IMR-90 (cell line): ENCODE data around the gene HMX3. TPM values are rescaled to one million over a fixed set of nuclear protein-coding genes. Genes with fewer than 3 reads are reported as not detected.

Experiments
- ATAC-seq: fragments of 200-7000 bp; cut with Tn5 transposase; 2 replicates; pipeline ENCODE4 v1.9.1; 2020; ENCODE audit warnings: low read depth, mild to moderate bottlenecking, moderate library complexity
- BruUV-seq: library from RNA; stranded (reverse); fragments of 400-500 nt; replicated peaks from 2 replicates; lab custom pipeline; 2021; lab: Mats Ljungman, UMichigan
- CTCF ChIA-PET: fragments of 300-600 bp; formaldehyde crosslinking; extraction: SDS; loops from one replicate; lab custom pipeline; 2021; ENCODE audit warnings: antibody characterized with exemption; lab: Yijun Ruan, JAX
- POLR2A ChIA-PET: fragments of 300-600 bp; sonication (Branson Sonifier 250); formaldehyde crosslinking; loops from one replicate; lab custom pipeline; 2022; ENCODE audit warnings: antibody characterized with exemption; ENCODE audit not compliant: unreplicated experiment; lab: Charles Lee
- DNase-seq: peaks from one replicate; pipeline ENCODE4 v3.0.0; 2013
- H2AFZ ChIP-seq: replicated peaks from 2 replicates; pipeline ENCODE3; 2013; ENCODE audit warnings: low read length, mild to moderate bottlenecking; ENCODE audit not compliant: poor library complexity
- H2AK5ac ChIP-seq: 2 replicates; pipeline ENCODE4 v1.6.1; 2013; ENCODE audit warnings: low read depth, low read length, inconsistent platforms
- H2AK9ac ChIP-seq: replicated peaks from 2 replicates; pipeline ENCODE3; 2013; ENCODE audit warnings: mild to moderate bottlenecking, low read depth, low read length, moderate library complexity; ENCODE audit not compliant: poor library complexity
- H2BK120ac ChIP-seq: 2 replicates; pipeline ENCODE4 v1.6.1; 2013; ENCODE audit warnings: low read depth, low read length, inconsistent platforms
- H2BK15ac ChIP-seq: 3 replicates; pipeline ENCODE4 v1.6.1; 2013; ENCODE audit warnings: low read depth, low read length, inconsistent platforms
- H2BK20ac ChIP-seq: 2 replicates; pipeline ENCODE4 v1.6.1; 2013; ENCODE audit warnings: low read depth, mild to moderate bottlenecking, inconsistent platforms, low read length, moderate library complexity
- H2BK5ac ChIP-seq: 2 replicates; pipeline ENCODE4 v1.6.1; 2013; ENCODE audit warnings: mild to moderate bottlenecking, low read depth, low read length, inconsistent platforms; ENCODE audit not compliant: poor library complexity, severe bottlenecking
- H3K14ac ChIP-seq: replicated peaks from 2 replicates; pipeline ENCODE4 v1.6.1; 2013; ENCODE audit warnings: low read depth, low read length, inconsistent platforms
- H3K18ac ChIP-seq: 2 replicates; pipeline ENCODE4 v1.6.1; 2013; ENCODE audit warnings: low read depth, low read length, control low read depth
- H3K23ac ChIP-seq: 2 replicates; pipeline ENCODE4 v1.6.1; 2013; ENCODE audit warnings: low read depth, low read length, inconsistent platforms
- H3K27ac ChIP-seq: 2 replicates; pipeline ENCODE4 v1.5.1; 2013; ENCODE audit warnings: mild to moderate bottlenecking, control low read depth, low read length; ENCODE audit not compliant: insufficient read depth
- H3K27me3 ChIP-seq: 2 replicates; pipeline ENCODE4 v1.6.1; 2013; ENCODE audit warnings: low read length; ENCODE audit not compliant: control insufficient read depth, insufficient read depth
- H3K36me3 ChIP-seq: 2 replicates; pipeline ENCODE4 v1.6.1; 2013; ENCODE audit warnings: low read length, mixed read lengths; ENCODE audit not compliant: control insufficient read depth, insufficient read depth
- H3K4ac ChIP-seq: 2 replicates; pipeline ENCODE4 v1.6.1; 2013; ENCODE audit warnings: low read depth, low read length, inconsistent platforms
- H3K4me1 ChIP-seq: 2 replicates; pipeline ENCODE4 v1.6.1; 2013; ENCODE audit warnings: low read length, mixed read lengths; ENCODE audit not compliant: control insufficient read depth, insufficient read depth
- H3K4me2 ChIP-seq: 2 replicates; pipeline ENCODE4 v1.6.1; 2013; ENCODE audit warnings: low read depth, mild to moderate bottlenecking, control low read depth, low read length, moderate library complexity
- H3K4me3 ChIP-seq: 2 replicates; pipeline ENCODE4 v1.5.1; 2013; ENCODE audit warnings: low read depth, mild to moderate bottlenecking, control low read depth, low read length, moderate library complexity; ENCODE audit not compliant: insufficient read depth
- H3K56ac ChIP-seq: 2 replicates; pipeline ENCODE4 v1.6.1; 2013; ENCODE audit warnings: low read length, inconsistent platforms; ENCODE audit not compliant: insufficient read depth; ENCODE audit errors: extremely low read depth
- H3K79me1 ChIP-seq, 2 experiments: 2 replicates each; pipeline ENCODE4 v1.6.1; 2013; ENCODE audit warnings: low read length in 2 of 2, inconsistent platforms in 1 of 2, low read depth in 1 of 2
- H3K9ac ChIP-seq: 2 replicates; pipeline ENCODE4 v1.6.1; 2013; ENCODE audit warnings: low read depth, low read length, control low read depth
- H3K9me1 ChIP-seq: 2 replicates; pipeline ENCODE4 v1.6.1; 2013; ENCODE audit warnings: low read length, inconsistent platforms; ENCODE audit not compliant: insufficient read depth
- H3K9me3 ChIP-seq: 2 replicates; pipeline ENCODE4 v1.6.1; 2013; ENCODE audit warnings: low read length; ENCODE audit not compliant: control insufficient read depth, insufficient read depth
- H4K20me1 ChIP-seq: 2 replicates; pipeline ENCODE4 v1.6.1; 2013; ENCODE audit warnings: low read length, inconsistent platforms; ENCODE audit not compliant: insufficient read depth
- H4K5ac ChIP-seq: 2 replicates; pipeline ENCODE4 v1.6.1; 2013; ENCODE audit warnings: mild to moderate bottlenecking, low read depth, low read length, control low read depth
- H4K8ac ChIP-seq, 2 experiments: 2 replicates each; pipeline ENCODE4 v1.6.1; 2013; ENCODE audit warnings: low read depth in 2 of 2, low read length in 2 of 2, control low read depth in 1 of 2, inconsistent platforms in 1 of 2
- H4K91ac ChIP-seq: 2 replicates; pipeline ENCODE4 v1.6.1; 2013; ENCODE audit warnings: low read depth, low read length, inconsistent platforms; ENCODE audit not compliant: insufficient read depth
- CEBPB ChIP-seq: IDR thresholded peaks from 2 replicates; pipeline ENCODE4 v1.6.1; 2012; ENCODE audit warnings: low read depth, low read length, improper control_type of control experiment
- MAFK ChIP-seq: IDR thresholded peaks from 2 replicates; pipeline ENCODE4 v1.6.1; 2012; ENCODE audit warnings: low read depth, low read length, improper control_type of control experiment
- POLR2A ChIP-seq: IDR thresholded peaks from 2 replicates; pipeline ENCODE4 v1.6.1; 2012; ENCODE audit warnings: mild to moderate bottlenecking, low read depth, low read length
- WGBS, 2 experiments: methylation state at CpG; one replicate each; pipeline versions ENCODE4 v1.1.5 to v1.1.7; 2013; ENCODE audit warnings: missing lambda C conversion rate in 2 of 2; ENCODE audit not compliant: insufficient read length in 1 of 2; ENCODE audit errors: extremely low coverage in 2 of 2; 5-methylcytosine and 5-hydroxymethylcytosine counted together
- dilution Hi-C: fragments of 300-500 bp; cut with HindIII; formaldehyde crosslinking; loops from one replicate; pipeline ENCODE4 v1.14.3; 2018; ENCODE audit warnings: low sequenced_read_pairs; ENCODE audit not compliant: unreplicated experiment
- in situ Hi-C: fragments of 300-500 bp; cut with MboI; formaldehyde crosslinking; loops from 3 replicates; pipeline ENCODE4 v1.14.3; 2019; ENCODE audit warnings: low sequenced_read_pairs, inconsistent platforms, mixed read lengths
- intact Hi-C: fragments of 100-400 bp; cut with micrococcal nuclease; formaldehyde crosslinking; loops from 2 replicates; pipeline ENCODE4 v1.10.0; 2022
- polyA plus RNA-seq, 3 experiments: library from polyadenylated mRNA; depleted of rRNA; stranded (reverse); fragments of >200 nt; gene quantifications; 2 replicates each; pipeline ENCODE4 v1.2.3, GENCODE V29; 2012; ENCODE audit warnings: low replicate concordance in 1 of 3
- total RNA-seq: library from RNA; depleted of rRNA; stranded (reverse); fragments of >200 nt; gene quantifications from 2 replicates; pipeline ENCODE4 v1.2.3, GENCODE V29; 2012

The HMX3 gene
- total and polyA plus RNA-seq, 2 of the 4 experiments (the other 2 are of a cell fraction) = not detected

DNA sequence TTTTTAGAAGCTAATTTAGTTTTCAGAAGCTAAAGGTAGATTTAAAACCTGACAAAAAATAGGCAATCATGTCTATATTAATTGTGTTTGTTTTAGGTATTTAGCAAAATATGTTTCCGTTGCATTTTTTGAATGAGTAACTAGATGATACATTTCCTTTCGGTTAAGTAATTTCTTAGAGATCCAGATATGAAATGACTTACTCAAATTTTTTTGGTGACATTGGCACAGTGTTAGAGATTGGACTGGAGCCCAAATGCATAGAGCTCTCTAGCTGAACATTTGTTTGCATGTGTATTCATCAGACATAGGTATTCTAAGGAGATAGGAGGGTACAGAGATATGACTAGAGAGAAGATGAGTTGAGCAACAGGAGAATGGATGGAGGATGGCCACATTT lies 20.3 kb downstream of the HMX3 start:
- peaks cover 11% of the 10 kb centered on the region for H3K27me3 ChIP-seq
- peaks cover 1% of the 10 kb centered on the region for H3K4me1 ChIP-seq
- no peak overlapping the region for H3K56ac ChIP-seq
- H4K5ac ChIP-seq = no peak overlapping the region
- BruUV-seq = no TSS peak
- H2BK5ac ChIP-seq = peak overlapping the region; percentile 56
- no peak overlapping the region for H4K91ac ChIP-seq
- no peak overlapping the region; a peak in 1 of 4 replicates for H4K8ac ChIP-seq
- H3K9ac ChIP-seq = no peak overlapping the region
- H2AK5ac ChIP-seq = no peak overlapping the region
- intact Hi-C loops (loop anchor here (10.0 kb wide), 2 partner anchors 301 to 1259 kb away; partner anchors contain the start of gene OAT), in situ Hi-C loops (loop anchor here (25.0 kb wide), 2 partner anchors 294 to 1019 kb away; no protein-coding TSS in a partner anchor), dilution Hi-C loops (no loop called here)
- no peak overlapping the region for H2BK15ac ChIP-seq
- H3K18ac ChIP-seq = no peak overlapping the region; the same call in 1 of the 2 replicates
- peaks cover 6% of the 10 kb centered on the region for H3K36me3 ChIP-seq
- no peak overlapping the region; the same call in 1 of the 2 replicates for H3K4me3 ChIP-seq
- no peak overlapping the region for H2AK9ac ChIP-seq
- H2BK120ac ChIP-seq = no peak overlapping the region
- POLR2A ChIA-PET = no interaction called here
- WGBS, 2 experiments = no CpG with 5 or more reads among the region's 2 CpGs
- peak overlapping the region; percentile 32; the same call in 1 of the 2 replicates for H3K23ac ChIP-seq
- peak overlapping the region; percentile 98; the same call in 1 of the 2 replicates for H3K4me2 ChIP-seq
- H2BK20ac ChIP-seq = no peak overlapping the region
- ATAC-seq = no peak
- peaks cover 22% of the 10 kb centered on the region for H4K20me1 ChIP-seq
- H3K14ac ChIP-seq = no peak overlapping the region
- CTCF ChIA-PET = interaction anchor here (0.6 kb wide), 1 partner anchor 25 kb away, joined by 3 read pairs; no protein-coding TSS in a partner anchor
- H2AFZ ChIP-seq = no peak overlapping the region
- peak; percentile 53 for DNase-seq
- no peak overlapping the region for H3K4ac ChIP-seq
- H3K9me3 ChIP-seq = 0 out of 2 replicates have a peak, but pooled peaks cover 3% of the 10 kb centered on the region
- H3K9me1 ChIP-seq = no peaks in the 10 kb centered on the region
- peaks cover 3 to 27% of the 10 kb centered on the region in 2 experiments for H3K79me1 ChIP-seq
- TF ChIP-seq MAFK (peak; percentile 39), CEBPB (peak; percentile 17; the same call in 1 of the 2 replicates), POLR2A (no peak)
- H3K27ac ChIP-seq = no peak overlapping the region
